ENCODE results near the gene GATC.
"Not testable (repeated sequence)": the region's sequence is repeated elsewhere in the genome, so short reads cannot be mapped to it uniquely, and the experiment has no call there.

GATC gene

GRCh38 chr12:120474616-120474960, 28.3 kb downstream of the GATC start:
- no peak for TF ChIP-seq POLR2AphosphoS5 (IDR thresholded peaks at IDR 0.05; ENCODE audit: low read depth, low read length)
- no peak for TF ChIP-seq TAF1 (IDR thresholded peaks at IDR 0.05; ENCODE audit: borderline replicate concordance, low read depth, low read length)
- no peak for TF ChIP-seq POLR2A (IDR thresholded peaks at IDR 0.05; ENCODE audit: low read depth, low read length)
- FAIRE-seq (no peak), DNase-seq (ENCODE audit: insufficient read length) (no peak)

- TF ChIP-seq TAF1 (IDR thresholded peaks at IDR 0.05; ENCODE audit: borderline replicate concordance, low read depth, low read length): no peak
- TF ChIP-seq POLR2AphosphoS5 (IDR thresholded peaks at IDR 0.05; ENCODE audit: low read depth, low read length): no peak
- FAIRE-seq (no peak), DNase-seq (ENCODE audit: insufficient read length) (no peak)
These were observed 29.4 kb downstream of the GATC start for GRCh38 chr12:120475643-120476042.

GRCh38 chr12:120479458-120479857, 33.2 kb downstream of the GATC start:
- no peak for FAIRE-seq
- no peak for DNase-seq (ENCODE audit: insufficient read length)
- TF ChIP-seq POLR2A (IDR thresholded peaks at IDR 0.05; ENCODE audit: low read depth, low read length) (no peak), TAF1 (IDR thresholded peaks at IDR 0.05; ENCODE audit: borderline replicate concordance, low read depth, low read length) (no peak), POLR2AphosphoS5 (IDR thresholded peaks at IDR 0.05; ENCODE audit: low read depth, low read length) (no peak)

GRCh38 chr12:120480211-120480610, 34.0 kb downstream of the GATC start:
- FAIRE-seq: no peak
- TF ChIP-seq POLR2A (IDR thresholded peaks at IDR 0.05; ENCODE audit: low read depth, low read length) (no peak), POLR2AphosphoS5 (IDR thresholded peaks at IDR 0.05; ENCODE audit: low read depth, low read length) (no peak), TAF1 (IDR thresholded peaks at IDR 0.05; ENCODE audit: borderline replicate concordance, low read depth, low read length) (no peak)
- DNase-seq (ENCODE audit: insufficient read length): no peak

GRCh38 chr12:120481022-120481767, 35.0 kb downstream of the GATC start:
- no peak for FAIRE-seq
- no peak for DNase-seq (ENCODE audit: insufficient read length)
- TF ChIP-seq POLR2A (IDR thresholded peaks at IDR 0.05; ENCODE audit: low read depth, low read length): no peak
- no peak for TF ChIP-seq POLR2AphosphoS5 (IDR thresholded peaks at IDR 0.05; ENCODE audit: low read depth, low read length)
- no peak for TF ChIP-seq TAF1 (IDR thresholded peaks at IDR 0.05; ENCODE audit: borderline replicate concordance, low read depth, low read length)

- TF ChIP-seq POLR2A (IDR thresholded peaks at IDR 0.05; ENCODE audit: low read depth, low read length) (no peak), TAF1 (IDR thresholded peaks at IDR 0.05; ENCODE audit: borderline replicate concordance, low read depth, low read length) (no peak), POLR2AphosphoS5 (IDR thresholded peaks at IDR 0.05; ENCODE audit: low read depth, low read length) (no peak)
- DNase-seq (ENCODE audit: insufficient read length) (no peak), FAIRE-seq (no peak)
These were observed 37.4 kb downstream of the GATC start for GRCh38 chr12:120483621-120484020.

GRCh38 chr12:120485961-120486881, 40.0 kb downstream of the GATC start:
- DNase-seq (ENCODE audit: insufficient read length) (no peak), FAIRE-seq (no peak)
- TF ChIP-seq POLR2A (IDR thresholded peaks at IDR 0.05; ENCODE audit: low read depth, low read length): no peak
- no peak for TF ChIP-seq TAF1 (IDR thresholded peaks at IDR 0.05; ENCODE audit: borderline replicate concordance, low read depth, low read length)
- no peak for TF ChIP-seq POLR2AphosphoS5 (IDR thresholded peaks at IDR 0.05; ENCODE audit: low read depth, low read length)

GRCh38 chr12:120487552-120487951, 41.3 kb downstream of the GATC start:
- DNase-seq (ENCODE audit: insufficient read length); FAIRE-seq: not testable (repeated sequence)

GRCh38 chr12:120488057-120488640, 41.9 kb downstream of the GATC start:
- FAIRE-seq: no peak
- no peak for DNase-seq (ENCODE audit: insufficient read length)
- TF ChIP-seq TAF1 (IDR thresholded peaks at IDR 0.05; ENCODE audit: borderline replicate concordance, low read depth, low read length): no peak
- no peak for TF ChIP-seq POLR2A (IDR thresholded peaks at IDR 0.05; ENCODE audit: low read depth, low read length)
- no peak for TF ChIP-seq POLR2AphosphoS5 (IDR thresholded peaks at IDR 0.05; ENCODE audit: low read depth, low read length)

GRCh38 chr12:120489018-120489417, 42.8 kb downstream of the GATC start:
- no peak for FAIRE-seq
- TF ChIP-seq TAF1 (IDR thresholded peaks at IDR 0.05; ENCODE audit: borderline replicate concordance, low read depth, low read length): no peak
- DNase-seq (ENCODE audit: insufficient read length): no peak

GRCh38 chr12:120490325-120490724, 44.1 kb downstream of the GATC start:
- FAIRE-seq (no peak), DNase-seq (ENCODE audit: insufficient read length) (no peak)
- no peak for TF ChIP-seq TAF1 (IDR thresholded peaks at IDR 0.05; ENCODE audit: borderline replicate concordance, low read depth, low read length)
- TF ChIP-seq POLR2A (IDR thresholded peaks at IDR 0.05; ENCODE audit: low read depth, low read length): no peak
- TF ChIP-seq POLR2AphosphoS5 (IDR thresholded peaks at IDR 0.05; ENCODE audit: low read depth, low read length): no peak
